ENCODE data around the gene AKT3. TPM values are rescaled to one million over a fixed set of nuclear protein-coding genes. Genes with fewer than 3 reads are reported as not detected.
A peak's percentile ranks its signal among the peaks of the same experiment; 100 is the strongest.

AKT3 gene
- total RNA-seq, 4 donors from 2014 or later, result 2.0 to 32.2 (median 9.3) TPM

GRCh38 chr1:243489681-243490546 is 360.1 kb downstream of the AKT3 start:
- Histone ChIP-seq H3K27ac (peak overlapping the region in 3 of 4 donors; percentile 36 to 66 (median 49)), H3K36me3 (peaks cover 0 to 25% (median 0%) of the 10 kb centered on the region in 3 donors), H3K9me3 (no peaks in the 10 kb centered on the region), H3K27me3 (no peaks in the 10 kb centered on the region), H3K4me3 (no peak overlapping the region), H3K4me1 (peaks cover 0 to 20% (median 5%) of the 10 kb centered on the region in 3 donors)
- DNase-seq, result no peak
- TF ChIP-seq CTCF (IDR thresholded peaks at IDR 0.05), result no peak
- no peak for TF ChIP-seq POLR2A (IDR thresholded peaks at IDR 0.05)
- WGBS, 2 donors, result 83 to 85% methylated on average over 13 to 14 of the region's 21 CpGs
- intact Hi-C loops (cut with DNase I), result no loop called here

GRCh38 chr1:243489158-243489527 is 360.9 kb downstream of the AKT3 start:
- Histone ChIP-seq H3K4me1 (peaks cover 0 to 20% (median 4%) of the 10 kb centered on the region in 3 donors), H3K36me3 (peaks cover 0 to 26% (median under 1%) of the 10 kb centered on the region in 3 donors), H3K27ac (no peak overlapping the region), H3K4me3 (no peak overlapping the region), H3K27me3 (no peaks in the 10 kb centered on the region), H3K9me3 (no peaks in the 10 kb centered on the region)
- no peak for DNase-seq
- intact Hi-C loops (cut with DNase I), result no loop called here
- TF ChIP-seq CTCF (IDR thresholded peaks at IDR 0.05) (no peak), POLR2A (IDR thresholded peaks at IDR 0.05) (no peak)
- 92 to 97% methylated on average over 15 to 17 of the region's 24 CpGs for WGBS, 2 donors

GRCh38 chr1:243488459-243489157 is 361.4 kb downstream of the AKT3 start:
- no peaks in the 10 kb centered on the region for H3K27me3 ChIP-seq
- H3K4me1 ChIP-seq, result peaks cover 0 to 21% (median 4%) of the 10 kb centered on the region in 3 donors
- no peak for DNase-seq
- H3K36me3 ChIP-seq, result peaks cover 0 to 31% (median 6%) of the 10 kb centered on the region in 3 donors
- TF ChIP-seq POLR2A (IDR thresholded peaks at IDR 0.05) (no peak), CTCF (IDR thresholded peaks at IDR 0.05) (no peak)
- H3K27ac ChIP-seq, result no peak overlapping the region
- WGBS, 2 donors, result 89 to 91% methylated on average over 14 to 15 of the region's 20 CpGs
- no peak overlapping the region for H3K4me3 ChIP-seq
- intact Hi-C loops (cut with DNase I), result no loop called here
- no peaks in the 10 kb centered on the region for H3K9me3 ChIP-seq

- no peak for DNase-seq
- H3K4me3 ChIP-seq, result peak overlapping the region in 1 of 4 donors; percentile 4
- peaks cover 0 to 32% (median 8%) of the 10 kb centered on the region in 3 donors for H3K36me3 ChIP-seq
- H3K27me3 ChIP-seq, result no peaks in the 10 kb centered on the region
- no peak overlapping the region for H3K27ac ChIP-seq
- intact Hi-C loops (cut with DNase I), result no loop called here
- 84 to 99% methylated on average over 13 to 15 of the region's 40 CpGs for WGBS, 2 donors
- no peaks in the 10 kb centered on the region for H3K9me3 ChIP-seq
- TF ChIP-seq POLR2A (IDR thresholded peaks at IDR 0.05) (no peak), CTCF (IDR thresholded peaks at IDR 0.05) (no peak)
- H3K4me1 ChIP-seq, result peaks cover 1 to 26% (median 4%) of the 10 kb centered on the region in 3 donors
Observed at GRCh38 chr1:243487649-243488227, 362.3 kb downstream of the AKT3 start.

Data from esophagus squamous epithelium (tissue), 5 donors.